ENCODE data around the gene DNAL1.

DNAL1 gene

GRCh38 chr14:73644531-73645247 lies at the start of gene DNAL1:
Gene DNAL1, plus strand, starts transcription at chr14:73644986. Its CDS starts 54 bp downstream, at chr14:73645040.
- Histone ChIP-seq H3K27ac (ENCODE audit: low read depth, low read length, poor library complexity, severe bottlenecking) (peak within 1 kb of the TSS; percentile 31), H3K9ac (ENCODE audit: low read length) (peak within 1 kb of the TSS; percentile 78), H3K4me3 (ENCODE audit: low read depth, low read length, poor library complexity, severe bottlenecking) (peak within 1 kb of the TSS; percentile 80), H3K4me2 (ENCODE audit: low read length) (peak within 1 kb of the TSS; percentile 85), H3K9me2 (ENCODE audit: low read depth, low read length) (no peaks in the 10 kb centered on the region), H2AFZ (ENCODE audit: low read length) (peak within 1 kb of the TSS; percentile 88), H4K20me1 (ENCODE audit: insufficient read depth, low read length) (no peaks in the 10 kb centered on the region), H3K79me2 (ENCODE audit: insufficient read depth, low read length) (no peaks in the 10 kb centered on the region), H3K4me1 (ENCODE audit: insufficient read depth, low read length, severe bottlenecking) (peaks cover 32% of the 10 kb centered on the region), H3K36me3 (ENCODE audit: insufficient read depth, low read length) (no peaks in the 10 kb centered on the region), H3F3A (ENCODE audit: insufficient read depth, low read length) (no peaks in the 10 kb centered on the region), H3K9me3 (ENCODE audit: low read length) (no peaks in the 10 kb centered on the region), H3K27me3 (ENCODE audit: insufficient read depth, low read length) (no peaks in the 10 kb centered on the region)
- no peak for TF ChIP-seq CTCF (IDR thresholded peaks at IDR 0.05; ENCODE audit: low read length)

- H3K79me2 ChIP-seq (ENCODE audit: insufficient read depth, low read length): no peaks in the 10 kb centered on the region
Measured at GRCh38 chr14:73599499-73599898, 45.3 kb upstream of the DNAL1 start.

GRCh38 chr14:73602994-73603393 lies 41.8 kb upstream of the DNAL1 start:
- Histone ChIP-seq H3K4me3 (ENCODE audit: low read depth, low read length, poor library complexity, severe bottlenecking) (no peak overlapping the region), H3K9ac (ENCODE audit: low read length) (no peak overlapping the region), H3K9me2 (ENCODE audit: low read depth, low read length) (no peaks in the 10 kb centered on the region)

More at GRCh38 chr14:73599499-73599898, 45.3 kb upstream of the DNAL1 start:
- H3K4me3 ChIP-seq (ENCODE audit: low read depth, low read length, poor library complexity, severe bottlenecking): no peak overlapping the region
- no peaks in the 10 kb centered on the region for H3K27me3 ChIP-seq (ENCODE audit: insufficient read depth, low read length)
- no peaks in the 10 kb centered on the region for H3K4me1 ChIP-seq (ENCODE audit: insufficient read depth, low read length, severe bottlenecking)
- H3K9me3 ChIP-seq (ENCODE audit: low read length): no peaks in the 10 kb centered on the region
- no peak overlapping the region for H2AFZ ChIP-seq (ENCODE audit: low read length)
- no peak overlapping the region for H3K9ac ChIP-seq (ENCODE audit: low read length)
- TF ChIP-seq EZH2 (IDR thresholded peaks at IDR 0.05; ENCODE audit: borderline replicate concordance, low read length): no peak
- TF ChIP-seq CTCF (IDR thresholded peaks at IDR 0.05; ENCODE audit: low read length): no peak
- H3K36me3 ChIP-seq (ENCODE audit: insufficient read depth, low read length): no peaks in the 10 kb centered on the region
- no peaks in the 10 kb centered on the region for H3F3A ChIP-seq (ENCODE audit: insufficient read depth, low read length)
- H4K20me1 ChIP-seq (ENCODE audit: insufficient read depth, low read length): no peaks in the 10 kb centered on the region
- no peak overlapping the region for H3K4me2 ChIP-seq (ENCODE audit: low read length)
- H3K27ac ChIP-seq (ENCODE audit: low read depth, low read length, poor library complexity, severe bottlenecking): no peak overlapping the region
- no peaks in the 10 kb centered on the region for H3K9me2 ChIP-seq (ENCODE audit: low read depth, low read length)

More at GRCh38 chr14:73602994-73603393, 41.8 kb upstream of the DNAL1 start:
- no peaks in the 10 kb centered on the region for H3K4me1 ChIP-seq (ENCODE audit: insufficient read depth, low read length, severe bottlenecking)
- no peaks in the 10 kb centered on the region for H3F3A ChIP-seq (ENCODE audit: insufficient read depth, low read length)
- H3K9me3 ChIP-seq (ENCODE audit: low read length): peaks cover 7% of the 10 kb centered on the region; the same call in 1 of the 2 replicates
- no peak for TF ChIP-seq CTCF (IDR thresholded peaks at IDR 0.05; ENCODE audit: low read length)
- TF ChIP-seq EZH2 (IDR thresholded peaks at IDR 0.05; ENCODE audit: borderline replicate concordance, low read length): no peak
- H3K79me2 ChIP-seq (ENCODE audit: insufficient read depth, low read length): no peaks in the 10 kb centered on the region
- H2AFZ ChIP-seq (ENCODE audit: low read length): no peak overlapping the region
- H3K36me3 ChIP-seq (ENCODE audit: insufficient read depth, low read length): no peaks in the 10 kb centered on the region; the same call in 1 of the 2 replicates
- no peaks in the 10 kb centered on the region for H4K20me1 ChIP-seq (ENCODE audit: insufficient read depth, low read length)
- H3K27ac ChIP-seq (ENCODE audit: low read depth, low read length, poor library complexity, severe bottlenecking): no peak overlapping the region
- no peak overlapping the region for H3K4me2 ChIP-seq (ENCODE audit: low read length)
- peaks cover 7% of the 10 kb centered on the region; the same call in 1 of the 2 replicates for H3K27me3 ChIP-seq (ENCODE audit: insufficient read depth, low read length)
